SU-DHL-6 (cell line): Measurements from ENCODE around the gene KMT2E.

Experiments
- H2AFZ ChIP-seq: fragments of 200-600 bp; sonication (generic); 2 replicates; pipeline ENCODE4 v1.6.1; 2014; ENCODE audit warnings: low read depth, mild to moderate bottlenecking, moderate library complexity, mixed read lengths, antibody characterized with exemption, low read length; ENCODE audit not compliant: severe bottlenecking
- H3F3A ChIP-seq: fragments of 200-600 bp; shearing (Covaris generic); 2 replicates; pipeline ENCODE4 v1.6.0; 2016; ENCODE audit warnings: antibody characterized with exemption, mild to moderate bottlenecking; ENCODE audit not compliant: insufficient read depth
- H3K27ac ChIP-seq: fragments of 200-600 bp; sonication (generic); 2 replicates; pipeline ENCODE4 v1.5.1; 2016; ENCODE audit warnings: low read depth, mild to moderate bottlenecking, low read length, moderate library complexity, mixed read lengths
- H3K27me3 ChIP-seq: fragments of 200-600 bp; sonication (generic), shearing (Covaris generic); 2 replicates; pipeline ENCODE4 v1.6.0; 2014; ENCODE audit warnings: mild to moderate bottlenecking, low read length
- H3K36me3 ChIP-seq: fragments of 200-600 bp; sonication (generic); 2 replicates; pipeline ENCODE4 v1.6.1; 2014; ENCODE audit warnings: mild to moderate bottlenecking, low read length, mixed read lengths
- H3K4me2 ChIP-seq: fragments of 300-600, 200-600 bp; shearing (Covaris generic), sonication (generic); 2 replicates; pipeline ENCODE4 v1.6.0; 2014; ENCODE audit warnings: low read length, low read depth, mild to moderate bottlenecking; ENCODE audit not compliant: poor library complexity, severe bottlenecking
- H3K4me3 ChIP-seq: fragments of 200-600 bp; sonication (generic); 2 replicates; pipeline ENCODE4 v1.5.1; 2014; ENCODE audit warnings: antibody characterized with exemption, low read length, mild to moderate bottlenecking, mixed read lengths; ENCODE audit not compliant: insufficient read depth, poor library complexity, severe bottlenecking
- H3K79me2 ChIP-seq: fragments of 200-600 bp; sonication (generic); 2 replicates; pipeline ENCODE4 v1.6.1; 2014; ENCODE audit warnings: mild to moderate bottlenecking, low read length, moderate library complexity; ENCODE audit not compliant: insufficient read depth
- H3K9ac ChIP-seq: fragments of 200-600 bp; sonication (generic); 2 replicates; pipeline ENCODE4 v1.7.0; 2014; ENCODE audit warnings: mild to moderate bottlenecking, low read length
- H3K9me2 ChIP-seq: fragments of 200-600 bp; sonication (generic); replicated peaks from 2 replicates; pipeline ENCODE4 v1.6.1; 2014; ENCODE audit warnings: low read length; ENCODE audit not compliant: insufficient read depth
- H3K9me3 ChIP-seq: fragments of 200-600 bp; sonication (generic); 2 replicates; pipeline ENCODE4 v1.6.1; 2014; ENCODE audit warnings: low read length, mixed read lengths; ENCODE audit not compliant: insufficient read depth
- H4K20me1 ChIP-seq: fragments of 200-600 bp; sonication (generic); 2 replicates; pipeline ENCODE4 v1.6.1; 2014; ENCODE audit warnings: low read depth, mild to moderate bottlenecking, antibody characterized with exemption, low read length, moderate library complexity, mixed read lengths
- CTCF ChIP-seq: fragments of 200-600 bp; sonication (generic); IDR thresholded peaks from one replicate; pipeline ENCODE4 v1.5.1; 2017; ENCODE audit warnings: antibody characterized with exemption, mild to moderate bottlenecking, low read length, moderate library complexity; ENCODE audit not compliant: insufficient read depth, poor library complexity, severe bottlenecking
- EZH2phosphoT487 ChIP-seq: fragments of 200-600 bp; sonication (generic), shearing (Covaris generic); conservative IDR thresholded peaks from 2 replicates; pipeline ENCODE4 v1.6.1; 2018; ENCODE audit warnings: mild to moderate bottlenecking, antibody characterized with exemption, low read length, moderate library complexity, mixed read lengths

Gene KMT2E

GRCh38 chr7:105097619-105098018, 83.6 kb downstream of the KMT2E start:
- Histone ChIP-seq H3K79me2 (peaks cover 5% of the 10 kb centered on the region; the same call in 1 of the 2 replicates), H4K20me1 (no peaks in the 10 kb centered on the region), H3K9ac (no peak overlapping the region), H3K9me3 (no peaks in the 10 kb centered on the region), H3K4me3 (no peak overlapping the region), H3K27me3 (no peaks in the 10 kb centered on the region), H3K36me3 (peaks cover 52% of the 10 kb centered on the region; the same call in 1 of the 2 replicates), H3K9me2 (no peaks in the 10 kb centered on the region), H3K4me2 (no peak overlapping the region), H3K27ac (no peak overlapping the region), H3F3A (peaks cover 41% of the 10 kb centered on the region; the same call in 1 of the 2 replicates), H2AFZ (no peak overlapping the region)
- TF ChIP-seq EZH2phosphoT487, result no peak
- TF ChIP-seq CTCF, result no peak

- Histone ChIP-seq H3K4me3 (no peak overlapping the region), H3K27me3 (no peaks in the 10 kb centered on the region), H2AFZ (no peak overlapping the region), H3K27ac (no peak overlapping the region), H3F3A (peaks cover 50% of the 10 kb centered on the region), H3K9me3 (no peaks in the 10 kb centered on the region), H4K20me1 (no peaks in the 10 kb centered on the region), H3K9ac (no peak overlapping the region), H3K4me2 (no peak overlapping the region), H3K36me3 (peaks cover 53% of the 10 kb centered on the region), H3K9me2 (no peaks in the 10 kb centered on the region), H3K79me2 (peaks cover 5% of the 10 kb centered on the region; the same call in 1 of the 2 replicates)
- TF ChIP-seq CTCF (no peak), EZH2phosphoT487 (no peak)
These were observed 85.0 kb downstream of the KMT2E start for GRCh38 chr7:105098863-105099515.

- Histone ChIP-seq H2AFZ (no peak overlapping the region), H3K9me2 (no peaks in the 10 kb centered on the region), H3K79me2 (no peaks in the 10 kb centered on the region), H3K36me3 (peaks cover 57% of the 10 kb centered on the region), H3K27ac (no peak overlapping the region), H3K4me3 (no peak overlapping the region), H3K4me2 (no peak overlapping the region), H3F3A (peaks cover 61% of the 10 kb centered on the region), H3K27me3 (no peaks in the 10 kb centered on the region), H4K20me1 (no peaks in the 10 kb centered on the region), H3K9ac (no peak overlapping the region), H3K9me3 (no peaks in the 10 kb centered on the region)
- no peak for TF ChIP-seq EZH2phosphoT487
- no peak for TF ChIP-seq CTCF
These were observed 87.9 kb downstream of the KMT2E start for GRCh38 chr7:105101864-105102263.
